MM.1S (cell line): ENCODE data around the gene SPINK5.

Experiments
- EZH2 ChIP-seq: fragments of 300-600 bp; sonication (generic); optimal IDR thresholded peaks from 2 replicates; pipeline ENCODE3; 2017; ENCODE audit warnings: low read depth, mild to moderate bottlenecking, antibody characterized with exemption, low read length, mixed read lengths
- EZH2phosphoT487 ChIP-seq: fragments of 300-600 bp; sonication (generic); IDR thresholded peaks from 2 replicates; pipeline ENCODE4 v1.6.1; 2018; ENCODE audit warnings: antibody characterized with exemption, low read length
- TF ChIP-seq, protein P1 (sequence below): fragments of 300-600 bp; sonication (generic); IDR thresholded peaks from 2 replicates; pipeline ENCODE4 v1.5.1; 2016; ENCODE audit warnings: antibody characterized with exemption, low read length, mixed read lengths

DNA sequence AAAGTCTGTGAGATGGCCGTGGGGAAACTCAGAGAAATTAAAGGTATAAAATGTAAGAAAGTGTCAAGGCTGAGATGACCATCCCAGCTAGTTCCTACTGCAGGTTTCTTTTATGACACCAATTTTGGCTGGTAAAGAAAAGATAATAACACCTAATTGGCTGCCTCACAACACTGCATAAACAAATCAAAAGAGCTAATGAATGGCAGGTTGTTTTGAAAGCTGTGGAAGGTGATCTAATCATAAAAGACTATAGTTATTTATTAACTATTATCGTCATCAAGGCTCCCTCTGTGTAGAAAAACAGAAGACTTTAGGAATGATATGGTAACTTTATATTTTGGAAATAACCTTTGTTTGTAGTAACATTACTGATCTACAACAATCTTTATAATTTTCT, 3.5 kb upstream of the SPINK5 start:
- TF ChIP-seq EZH2 (no peak), EZH2phosphoT487 (no peak)
- TF ChIP-seq, protein P1, sequence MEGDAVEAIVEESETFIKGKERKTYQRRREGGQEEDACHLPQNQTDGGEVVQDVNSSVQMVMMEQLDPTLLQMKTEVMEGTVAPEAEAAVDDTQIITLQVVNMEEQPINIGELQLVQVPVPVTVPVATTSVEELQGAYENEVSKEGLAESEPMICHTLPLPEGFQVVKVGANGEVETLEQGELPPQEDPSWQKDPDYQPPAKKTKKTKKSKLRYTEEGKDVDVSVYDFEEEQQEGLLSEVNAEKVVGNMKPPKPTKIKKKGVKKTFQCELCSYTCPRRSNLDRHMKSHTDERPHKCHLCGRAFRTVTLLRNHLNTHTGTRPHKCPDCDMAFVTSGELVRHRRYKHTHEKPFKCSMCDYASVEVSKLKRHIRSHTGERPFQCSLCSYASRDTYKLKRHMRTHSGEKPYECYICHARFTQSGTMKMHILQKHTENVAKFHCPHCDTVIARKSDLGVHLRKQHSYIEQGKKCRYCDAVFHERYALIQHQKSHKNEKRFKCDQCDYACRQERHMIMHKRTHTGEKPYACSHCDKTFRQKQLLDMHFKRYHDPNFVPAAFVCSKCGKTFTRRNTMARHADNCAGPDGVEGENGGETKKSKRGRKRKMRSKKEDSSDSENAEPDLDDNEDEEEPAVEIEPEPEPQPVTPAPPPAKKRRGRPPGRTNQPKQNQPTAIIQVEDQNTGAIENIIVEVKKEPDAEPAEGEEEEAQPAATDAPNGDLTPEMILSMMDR, result no peak
